ENCODE results near the gene DST. TPM values are rescaled to one million over a fixed set of nuclear protein-coding genes. Genes with fewer than 3 reads are reported as not detected.

Gene DST
- total RNA-seq, 1 donor from 2014 or later: 124 TPM

DNA sequence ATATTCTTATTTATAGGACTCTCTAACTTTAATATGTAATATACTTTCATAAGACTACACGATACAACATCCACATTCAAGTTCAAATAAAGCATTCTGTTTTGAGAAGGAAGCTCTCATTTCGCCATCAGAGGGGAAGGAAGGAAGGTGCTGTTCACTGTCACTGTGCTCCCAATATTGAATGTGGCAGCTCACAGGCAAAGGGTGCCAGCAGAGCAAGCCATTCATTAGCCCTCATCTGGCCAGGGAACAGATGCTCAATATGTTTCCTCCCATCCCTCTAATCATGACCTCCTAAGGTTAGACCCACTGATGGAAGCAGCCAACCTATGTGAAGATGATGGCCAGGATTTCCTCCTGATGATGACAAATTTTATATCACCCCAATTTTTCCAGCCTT is 154.4 kb downstream of the DST start:
- no peak for DNase-seq (ENCODE audit: low read depth, low spot score)
- Mint-ChIP-seq H3K27me3 (ENCODE audit: low read depth) (no peaks in the 10 kb centered on the region), H3K4me1 (no peaks in the 10 kb centered on the region), H3K9me3 (peaks cover 6% of the 10 kb centered on the region), H3K36me3 (ENCODE audit: low read depth) (peaks cover 32% of the 10 kb centered on the region), H3K4me3 (no peak overlapping the region), H3K27ac (ENCODE audit: unreplicated experiment) (no peak overlapping the region)
- TF ChIP-seq, protein P1, sequence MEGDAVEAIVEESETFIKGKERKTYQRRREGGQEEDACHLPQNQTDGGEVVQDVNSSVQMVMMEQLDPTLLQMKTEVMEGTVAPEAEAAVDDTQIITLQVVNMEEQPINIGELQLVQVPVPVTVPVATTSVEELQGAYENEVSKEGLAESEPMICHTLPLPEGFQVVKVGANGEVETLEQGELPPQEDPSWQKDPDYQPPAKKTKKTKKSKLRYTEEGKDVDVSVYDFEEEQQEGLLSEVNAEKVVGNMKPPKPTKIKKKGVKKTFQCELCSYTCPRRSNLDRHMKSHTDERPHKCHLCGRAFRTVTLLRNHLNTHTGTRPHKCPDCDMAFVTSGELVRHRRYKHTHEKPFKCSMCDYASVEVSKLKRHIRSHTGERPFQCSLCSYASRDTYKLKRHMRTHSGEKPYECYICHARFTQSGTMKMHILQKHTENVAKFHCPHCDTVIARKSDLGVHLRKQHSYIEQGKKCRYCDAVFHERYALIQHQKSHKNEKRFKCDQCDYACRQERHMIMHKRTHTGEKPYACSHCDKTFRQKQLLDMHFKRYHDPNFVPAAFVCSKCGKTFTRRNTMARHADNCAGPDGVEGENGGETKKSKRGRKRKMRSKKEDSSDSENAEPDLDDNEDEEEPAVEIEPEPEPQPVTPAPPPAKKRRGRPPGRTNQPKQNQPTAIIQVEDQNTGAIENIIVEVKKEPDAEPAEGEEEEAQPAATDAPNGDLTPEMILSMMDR (conservative IDR thresholded peaks at IDR 0.05): no peak

DNA sequence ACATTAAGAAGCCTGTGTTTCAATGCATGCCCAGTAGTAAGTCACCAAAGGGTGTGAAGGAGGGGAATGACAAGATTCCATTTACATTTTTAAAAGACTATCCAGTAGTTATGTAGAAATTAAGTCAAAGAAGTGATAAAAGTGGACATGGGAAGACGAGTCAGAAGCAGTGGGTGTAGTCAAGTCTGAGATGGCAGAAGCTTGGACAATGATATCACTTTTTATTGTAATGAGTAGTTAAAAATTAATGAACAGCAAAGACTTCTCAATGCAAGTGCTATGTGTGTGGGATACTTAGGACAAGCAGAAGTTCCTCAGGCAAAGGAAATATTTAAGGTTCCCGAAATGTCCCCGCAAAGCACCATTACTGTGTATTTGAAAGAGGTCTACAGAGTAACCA is 156.0 kb downstream of the DST start:
- Mint-ChIP-seq H3K36me3 (ENCODE audit: low read depth) (peaks cover 22% of the 10 kb centered on the region), H3K4me1 (no peaks in the 10 kb centered on the region), H3K4me3 (no peak overlapping the region), H3K27ac (ENCODE audit: unreplicated experiment) (no peak overlapping the region), H3K9me3 (peaks cover 6% of the 10 kb centered on the region), H3K27me3 (ENCODE audit: low read depth) (no peaks in the 10 kb centered on the region)
- no peak for DNase-seq (ENCODE audit: low read depth, low spot score)
- TF ChIP-seq, protein P1 (conservative IDR thresholded peaks at IDR 0.05): no peak

DNA sequence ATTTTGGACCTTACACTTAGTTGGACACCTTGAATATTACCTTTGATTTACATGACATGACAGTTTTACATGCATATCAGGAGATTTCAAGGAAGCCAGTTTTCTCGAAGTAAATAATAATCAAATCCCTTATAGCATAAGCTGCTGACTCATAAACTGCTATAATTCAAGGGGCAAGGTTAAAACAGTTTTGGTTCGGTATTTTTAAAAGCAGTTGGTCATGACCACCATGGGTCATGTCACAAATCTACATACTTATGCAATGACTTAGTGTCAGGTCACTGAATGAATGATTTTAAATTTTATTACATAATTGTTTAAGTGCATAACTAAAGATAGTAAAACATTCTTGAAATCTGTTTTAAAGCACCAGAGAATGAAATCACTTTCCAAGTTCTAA is 158.0 kb downstream of the DST start:
- Mint-ChIP-seq H3K4me3 (no peak overlapping the region), H3K36me3 (ENCODE audit: low read depth) (peaks cover 26% of the 10 kb centered on the region), H3K9me3 (peaks cover 6% of the 10 kb centered on the region), H3K27me3 (ENCODE audit: low read depth) (no peaks in the 10 kb centered on the region), H3K27ac (ENCODE audit: unreplicated experiment) (no peak overlapping the region), H3K4me1 (no peaks in the 10 kb centered on the region)
- TF ChIP-seq, protein P1 (conservative IDR thresholded peaks at IDR 0.05): no peak
- no peak for DNase-seq (ENCODE audit: low read depth, low spot score)

DNA sequence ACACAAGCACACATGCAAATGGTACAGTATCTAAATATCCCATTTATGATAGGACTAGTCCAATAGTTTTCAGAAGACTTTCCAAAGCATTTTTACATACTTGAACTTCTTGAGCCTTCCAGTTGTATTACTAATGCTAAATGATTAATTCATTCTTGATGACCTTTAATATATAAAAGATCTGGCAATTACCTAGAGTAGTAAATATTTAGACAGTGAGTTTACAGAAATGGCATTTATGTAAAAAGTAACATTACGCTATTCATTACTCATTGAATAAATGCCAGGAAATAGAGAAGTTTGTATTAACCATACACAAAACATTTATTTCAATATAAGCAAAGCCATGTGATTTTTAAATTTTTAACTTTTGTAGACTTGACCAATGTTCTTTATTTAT is 158.8 kb downstream of the DST start:
- Mint-ChIP-seq H3K36me3 (ENCODE audit: low read depth) (peaks cover 33% of the 10 kb centered on the region), H3K4me1 (no peaks in the 10 kb centered on the region), H3K9me3 (peaks cover 11% of the 10 kb centered on the region), H3K4me3 (no peak overlapping the region), H3K27me3 (ENCODE audit: low read depth) (no peaks in the 10 kb centered on the region), H3K27ac (ENCODE audit: unreplicated experiment) (no peak overlapping the region)
- DNase-seq (ENCODE audit: low read depth, low spot score): no peak
- TF ChIP-seq, protein P1 (conservative IDR thresholded peaks at IDR 0.05): no peak

DNA sequence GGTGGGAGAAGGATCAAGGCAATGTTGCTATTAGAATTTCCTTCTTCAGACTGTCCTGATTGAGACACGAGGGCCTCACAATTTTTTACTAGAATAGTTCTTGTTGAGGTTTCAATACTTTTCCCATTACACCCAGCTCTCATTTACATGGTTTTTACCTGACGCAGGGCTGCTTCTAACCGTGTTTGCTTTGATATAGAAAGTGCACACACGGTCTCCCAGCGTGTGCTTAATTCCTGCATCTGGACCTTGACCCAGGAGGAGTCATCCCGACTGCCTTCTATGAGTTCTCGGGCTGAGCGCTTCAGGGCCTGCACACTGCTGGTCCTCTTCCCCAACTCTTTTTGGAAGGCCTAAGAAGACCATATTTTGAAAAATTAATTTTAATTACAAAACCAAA is 160.2 kb downstream of the DST start:
- no peaks in the 10 kb centered on the region for H3K27me3 Mint-ChIP-seq (ENCODE audit: low read depth)
- H3K4me1 Mint-ChIP-seq: no peaks in the 10 kb centered on the region
- H3K4me3 Mint-ChIP-seq: no peak overlapping the region
- H3K36me3 Mint-ChIP-seq (ENCODE audit: low read depth): peaks cover 41% of the 10 kb centered on the region
- TF ChIP-seq, protein P1 (conservative IDR thresholded peaks at IDR 0.05): no peak
- H3K9me3 Mint-ChIP-seq: peaks cover 11% of the 10 kb centered on the region
- H3K27ac Mint-ChIP-seq (ENCODE audit: unreplicated experiment): no peak overlapping the region
- no peak for DNase-seq (ENCODE audit: low read depth, low spot score)

DNA sequence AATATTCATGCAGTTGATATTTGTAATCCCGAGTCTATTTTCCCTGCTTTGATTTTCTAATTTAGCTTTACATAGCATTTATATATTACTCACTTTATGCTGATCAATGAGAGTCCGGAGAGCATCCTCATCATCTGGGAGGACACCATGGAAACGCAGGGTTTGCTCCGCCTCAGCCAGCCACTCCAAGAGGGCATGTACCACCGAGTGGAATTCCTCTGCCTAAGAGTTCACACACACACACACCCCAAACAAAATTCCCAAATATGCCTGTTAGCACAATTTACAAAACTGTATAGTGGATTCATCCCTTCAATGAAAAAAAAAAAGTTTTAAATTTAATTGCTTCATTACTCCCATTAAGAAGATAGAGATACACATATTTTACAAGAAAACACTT is 160.7 kb downstream of the DST start:
- Mint-ChIP-seq H3K4me1 (no peaks in the 10 kb centered on the region), H3K27me3 (ENCODE audit: low read depth) (no peaks in the 10 kb centered on the region), H3K9me3 (peaks cover 9% of the 10 kb centered on the region), H3K27ac (ENCODE audit: unreplicated experiment) (no peak overlapping the region), H3K4me3 (no peak overlapping the region), H3K36me3 (ENCODE audit: low read depth) (peaks cover 42% of the 10 kb centered on the region)
- DNase-seq (ENCODE audit: low read depth, low spot score): no peak
- TF ChIP-seq, protein P1 (conservative IDR thresholded peaks at IDR 0.05): no peak
